Placental pericyte (primary cell): Measurements from ENCODE around the gene COL25A1. TPM values are rescaled to one million over a fixed set of nuclear protein-coding genes. Genes with fewer than 3 reads are reported as not detected.

Source experiments
- total RNA-seq: library from RNA; depleted of rRNA; stranded (reverse); fragments of >200 nt; gene quantifications from 2 replicates; pipeline ENCODE4 v1.2.3, GENCODE V29; 2012

COL25A1 gene
- 0.66 and 1.7 TPM in 2 replicates for total RNA-seq

GRCh38 chr4:109302361-109303139 is at the start of gene COL25A1:
COL25A1 (minus strand) TSS chr4:109302658.

GRCh38 chr4:108762559-108763225 is 539.8 kb downstream of the COL25A1 start, which contains the start of gene ETNPPL:
ETNPPL (minus strand) TSS chr4:108763053; CDS start chr4:108762898, 155 bp downstream.

Other genes starting within 250 kb of the COL25A1 start
- gene SEC24B, start 131.2 kb upstream of the COL25A1 start, total RNA-seq, result 20.8 and 21.0 TPM in 2 replicates